SK-N-SH (cell line): ENCODE measurements around the gene LTB4R. TPM values are rescaled to one million over a fixed set of nuclear protein-coding genes. Genes with fewer than 3 reads are reported as not detected.

Source experiments
- CTCF ChIA-PET: fragments of 300-600, 350-600 bp; formaldehyde crosslinking; extraction: SDS; loops from one replicate; lab custom pipeline; 2021; lab: Yijun Ruan, JAX
- POLR2A ChIA-PET: fragments of 350-600 bp; sonication (Branson Sonifier 250); formaldehyde crosslinking; extraction: SDS; loops from one replicate; lab custom pipeline; 2020; ENCODE audit warnings: antibody characterized with exemption, inconsistent platforms; lab: Yijun Ruan, JAX
- DNase-seq: peaks from one replicate; pipeline ENCODE4 v3.0.0; 2012
- H2AFZ ChIP-seq: fragments of 200-600 bp; sonication (generic); 2 replicates; pipeline ENCODE4 v1.8.1; 2016; ENCODE audit warnings: antibody characterized with exemption, mild to moderate bottlenecking, low read depth
- H3F3A ChIP-seq: fragments of 200-600 bp; sonication (generic); replicated peaks from 2 replicates; pipeline ENCODE3; 2016; ENCODE audit warnings: antibody characterized with exemption, mild to moderate bottlenecking; ENCODE audit not compliant: insufficient read depth
- H3K27ac ChIP-seq, 2 experiments: fragments of 200-500 bp in 1 of 2; fragments of 200-600 bp in 1 of 2; sonication (Bioruptor generic) in 1 of 2; sonication (generic), shearing (Covaris generic) in 1 of 2; 2 replicates each; pipeline versions ENCODE4 v1.5.1 to v1.6.1; 2014 to 2016; ENCODE audit warnings: low read depth in 2 of 2, inconsistent platforms in 1 of 2, low read length in 1 of 2, mild to moderate bottlenecking in 1 of 2, mixed read lengths in 1 of 2
- H3K27me3 ChIP-seq: fragments of 200-600 bp; sonication (generic), shearing (Covaris generic); 2 replicates; pipeline ENCODE4 v1.6.1; 2016; ENCODE audit warnings: mixed run types; ENCODE audit not compliant: insufficient read depth
- H3K36me3 ChIP-seq, 2 experiments: fragments of 200-500 bp in 1 of 2; fragments of 200-600 bp in 1 of 2; sonication (Bioruptor generic) in 1 of 2; sonication (generic) in 1 of 2; replicated peaks in 1 of 2; 2 replicates each; pipeline versions ENCODE3 to v1.5.1; 2014 to 2016; ENCODE audit warnings: low read length in 1 of 2, mild to moderate bottlenecking in 1 of 2; ENCODE audit not compliant: insufficient read depth in 2 of 2, control insufficient read depth in 1 of 2
- H3K4me1 ChIP-seq, 2 experiments: fragments of 200-500 bp in 1 of 2; fragments of 200-600 bp in 1 of 2; sonication (Bioruptor generic) in 1 of 2; sonication (generic), shearing (Covaris generic) in 1 of 2; 2 replicates each; pipeline versions ENCODE4 v1.5.1 to v1.6.1; 2014 to 2016; ENCODE audit warnings: low read depth in 1 of 2, low read length in 1 of 2, mixed run types in 1 of 2; ENCODE audit not compliant: insufficient read depth in 2 of 2, control insufficient read depth in 1 of 2
- H3K4me2 ChIP-seq: fragments of 200-600 bp; sonication (generic), shearing (Covaris generic); 2 replicates; pipeline ENCODE4 v1.6.1; 2017; ENCODE audit warnings: mixed run types
- H3K4me3 ChIP-seq, 2 experiments: fragments of 200-500 bp in 1 of 2; fragments of 200-600 bp in 1 of 2; sonication (Bioruptor generic) in 1 of 2; sonication (generic), shearing (Covaris generic) in 1 of 2; 2 replicates each; pipeline versions ENCODE4 v1.5.1 to v1.8.1; 2014 to 2016; ENCODE audit warnings: low read depth in 2 of 2, inconsistent platforms in 1 of 2, low read length in 1 of 2, mild to moderate bottlenecking in 1 of 2, mixed read lengths in 1 of 2, moderate library complexity in 1 of 2
- H3K79me2 ChIP-seq: fragments of 200-600 bp; sonication (generic); 2 replicates; pipeline ENCODE4 v1.8.1; 2017; ENCODE audit warnings: mild to moderate bottlenecking; ENCODE audit not compliant: insufficient read depth
- H3K9ac ChIP-seq: fragments of 200-600 bp; sonication (generic); 2 replicates; pipeline ENCODE4 v1.6.1; 2017; ENCODE audit warnings: mixed run types
- H3K9me2 ChIP-seq: fragments of 200-600 bp; sonication (generic); 2 replicates; pipeline ENCODE4 v1.6.1; 2017; ENCODE audit warnings: mixed run types
- H3K9me3 ChIP-seq: fragments of 200-600 bp; sonication (generic); 2 replicates; pipeline ENCODE4 v1.6.1; 2017; ENCODE audit warnings: mixed run types, mild to moderate bottlenecking, moderate library complexity
- H4K20me1 ChIP-seq: fragments of 200-600 bp; sonication (generic); 2 replicates; pipeline ENCODE4 v1.6.1; 2017; ENCODE audit warnings: mild to moderate bottlenecking, mixed run types; ENCODE audit not compliant: insufficient read depth
- CHD2 ChIP-seq: fragments of 150-350 bp; IDR thresholded peaks from 2 replicates; pipeline ENCODE4 v1.6.1; 2018; ENCODE audit warnings: low read length; ENCODE audit not compliant: partially characterized antibody
- FOXJ3 ChIP-seq: sonication (generic); formaldehyde crosslinking; IDR thresholded peaks from 2 replicates; pipeline ENCODE4 v1.5.1; 2020; ENCODE audit warnings: mild to moderate bottlenecking, missing genetic modification reagents
- GATA2 ChIP-seq: sonication (generic); formaldehyde crosslinking; IDR thresholded peaks from 2 replicates; pipeline ENCODE4 v1.5.0; 2020; ENCODE audit warnings: mild to moderate bottlenecking, missing genetic modification reagents
- MAX ChIP-seq: IDR thresholded peaks from 2 replicates; pipeline ENCODE4 v1.4.0; 2012; ENCODE audit warnings: low read depth
- NFIC ChIP-seq: IDR thresholded peaks from 2 replicates; pipeline ENCODE4 v1.4.0; 2012; ENCODE audit warnings: borderline replicate concordance
- NRF1 ChIP-seq: IDR thresholded peaks from 2 replicates; pipeline ENCODE4 v1.6.1; 2012; ENCODE audit warnings: low read depth, mild to moderate bottlenecking, low read length
- POLR2AphosphoS5 ChIP-seq: IDR thresholded peaks from 2 replicates; pipeline ENCODE4 v1.6.1; 2012; ENCODE audit warnings: low read depth, low read length
- RAD21 ChIP-seq: IDR thresholded peaks from 2 replicates; pipeline ENCODE4 v1.6.1; 2012; ENCODE audit warnings: mild to moderate bottlenecking, low read length
- RCOR1 ChIP-seq: fragments of 150-350 bp; IDR thresholded peaks from 2 replicates; pipeline ENCODE4 v1.6.1; 2017; ENCODE audit warnings: antibody characterized with exemption, low read length
- RFX5 ChIP-seq: IDR thresholded peaks from 2 replicates; pipeline ENCODE4 v1.6.1; 2012; ENCODE audit warnings: mild to moderate bottlenecking, improper control_type of control experiment, low read length
- TAF1 ChIP-seq: IDR thresholded peaks from 2 replicates; pipeline ENCODE4 v1.6.1; 2012; ENCODE audit warnings: low read depth, mild to moderate bottlenecking, low read length, moderate library complexity, borderline replicate concordance
- TEAD4 ChIP-seq: IDR thresholded peaks from 2 replicates; pipeline ENCODE4 v1.4.0; 2012; ENCODE audit warnings: mild to moderate bottlenecking, borderline replicate concordance; ENCODE audit not compliant: insufficient read depth
- USF2 ChIP-seq: fragments of 150-350 bp; IDR thresholded peaks from 2 replicates; pipeline ENCODE4 v1.6.1; 2017; ENCODE audit warnings: antibody characterized with exemption, low read length, low read depth, borderline replicate concordance
- WGBS: methylation state at CpG from one replicate; pipeline ENCODE4 v1.1.6; 2017; ENCODE audit warnings: low lambda C conversion rate; 5-methylcytosine and 5-hydroxymethylcytosine counted together
- polyA plus RNA-seq, 3 experiments: library from polyadenylated mRNA; depleted of rRNA; stranded (reverse); fragments of >200 nt; gene quantifications; 2 replicates each; pipeline ENCODE4 v1.2.3, GENCODE V29; 2012
- TF ChIP-seq, protein P1 (sequence below): fragments of 150-350 bp; IDR thresholded peaks from 2 replicates; pipeline ENCODE4 v1.6.1; 2016; ENCODE audit warnings: mild to moderate bottlenecking, low read depth, low read length
- TF ChIP-seq, protein P2 (sequence below): IDR thresholded peaks from 2 replicates; pipeline ENCODE4 v1.4.0; 2012; ENCODE audit warnings: low read depth, borderline replicate concordance
- TF ChIP-seq, protein P3 (sequence below): IDR thresholded peaks from 2 replicates; pipeline ENCODE4; 2012

The LTB4R gene
- polyA plus RNA-seq, 1 of the 3 experiments (the other 2 are of a cell fraction) = 11.9 TPM

DNA sequence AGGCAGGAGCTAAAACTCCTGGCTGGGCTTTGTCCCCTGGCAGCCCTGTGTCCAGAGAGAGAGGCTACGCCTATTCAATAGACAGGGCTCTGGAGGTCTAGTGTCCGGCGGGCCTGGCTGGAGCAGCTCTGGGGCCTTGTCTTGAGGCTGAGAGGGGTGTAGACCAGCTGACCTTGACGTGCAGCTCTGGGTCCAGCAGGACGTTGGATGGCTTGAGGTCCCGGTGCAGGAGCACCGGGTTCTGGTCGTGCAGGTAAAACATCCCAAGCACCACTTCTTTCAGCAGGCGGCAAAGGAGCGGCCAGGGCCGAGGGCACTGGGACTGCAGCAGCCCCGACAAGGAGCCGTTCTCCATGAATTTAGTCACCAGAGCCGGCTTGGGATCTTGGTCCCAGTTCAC, 27.5 kb downstream of the LTB4R start:
- no peaks in the 10 kb centered on the region for H3K79me2 ChIP-seq
- H3K9me2 ChIP-seq = no peaks in the 10 kb centered on the region
- H3K4me1 ChIP-seq = peaks cover 0 to 7% of the 10 kb centered on the region in 2 experiments; a peak in 1 of 4 replicates
- no peak overlapping the region for H3K9ac ChIP-seq
- POLR2A ChIA-PET = interaction anchor here (1.1 kb wide), 1 partner anchor 93 kb away, joined by 3 read pairs; no protein-coding TSS in a partner anchor
- no peak for DNase-seq
- H3K4me3 ChIP-seq = no peak overlapping the region
- H3K27ac ChIP-seq = no peak overlapping the region
- no peaks in the 10 kb centered on the region for H4K20me1 ChIP-seq
- WGBS = 68% methylated on average over 11 of the region's 14 CpGs
- peaks cover 72% of the 10 kb centered on the region for H3K27me3 ChIP-seq
- CTCF ChIA-PET = interaction anchor here (1.4 to 12.7 kb wide), 6 partner anchors 7 to 98 kb away, joined by 3 to 445 read pairs (median 10); partner anchors contain the start of genes CBLN3, CIDEB, KHNYN and SDR39U1
- no peaks in the 10 kb centered on the region for H3K36me3 ChIP-seq
- H3K9me3 ChIP-seq = no peaks in the 10 kb centered on the region
- TF ChIP-seq TEAD4 (no peak), NRF1 (no peak), FOXJ3 (CRISPR knock-in tag) (no peak), RFX5 (no peak), MAX (no peak), RAD21 (no peak), NFIC (no peak), TAF1 (no peak), CHD2 (no peak), USF2 (no peak), GATA2 (no peak), POLR2AphosphoS5 (no peak), RCOR1 (no peak)
- TF ChIP-seq, protein P1, sequence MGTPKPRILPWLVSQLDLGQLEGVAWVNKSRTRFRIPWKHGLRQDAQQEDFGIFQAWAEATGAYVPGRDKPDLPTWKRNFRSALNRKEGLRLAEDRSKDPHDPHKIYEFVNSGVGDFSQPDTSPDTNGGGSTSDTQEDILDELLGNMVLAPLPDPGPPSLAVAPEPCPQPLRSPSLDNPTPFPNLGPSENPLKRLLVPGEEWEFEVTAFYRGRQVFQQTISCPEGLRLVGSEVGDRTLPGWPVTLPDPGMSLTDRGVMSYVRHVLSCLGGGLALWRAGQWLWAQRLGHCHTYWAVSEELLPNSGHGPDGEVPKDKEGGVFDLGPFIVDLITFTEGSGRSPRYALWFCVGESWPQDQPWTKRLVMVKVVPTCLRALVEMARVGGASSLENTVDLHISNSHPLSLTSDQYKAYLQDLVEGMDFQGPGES = no peak
- TF ChIP-seq, protein P2, sequence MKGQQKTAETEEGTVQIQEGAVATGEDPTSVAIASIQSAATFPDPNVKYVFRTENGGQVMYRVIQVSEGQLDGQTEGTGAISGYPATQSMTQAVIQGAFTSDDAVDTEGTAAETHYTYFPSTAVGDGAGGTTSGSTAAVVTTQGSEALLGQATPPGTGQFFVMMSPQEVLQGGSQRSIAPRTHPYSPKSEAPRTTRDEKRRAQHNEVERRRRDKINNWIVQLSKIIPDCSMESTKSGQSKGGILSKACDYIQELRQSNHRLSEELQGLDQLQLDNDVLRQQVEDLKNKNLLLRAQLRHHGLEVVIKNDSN = no peak
- TF ChIP-seq, protein P3, sequence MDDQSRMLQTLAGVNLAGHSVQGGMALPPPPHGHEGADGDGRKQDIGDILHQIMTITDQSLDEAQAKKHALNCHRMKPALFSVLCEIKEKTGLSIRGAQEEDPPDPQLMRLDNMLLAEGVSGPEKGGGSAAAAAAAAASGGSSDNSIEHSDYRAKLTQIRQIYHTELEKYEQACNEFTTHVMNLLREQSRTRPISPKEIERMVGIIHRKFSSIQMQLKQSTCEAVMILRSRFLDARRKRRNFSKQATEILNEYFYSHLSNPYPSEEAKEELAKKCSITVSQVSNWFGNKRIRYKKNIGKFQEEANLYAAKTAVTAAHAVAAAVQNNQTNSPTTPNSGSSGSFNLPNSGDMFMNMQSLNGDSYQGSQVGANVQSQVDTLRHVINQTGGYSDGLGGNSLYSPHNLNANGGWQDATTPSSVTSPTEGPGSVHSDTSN = no peak
- no peaks in the 10 kb centered on the region for H3F3A ChIP-seq
- H3K4me2 ChIP-seq = no peak overlapping the region
- no peak overlapping the region for H2AFZ ChIP-seq
